ENCODE results near the gene TET2.

DNA sequence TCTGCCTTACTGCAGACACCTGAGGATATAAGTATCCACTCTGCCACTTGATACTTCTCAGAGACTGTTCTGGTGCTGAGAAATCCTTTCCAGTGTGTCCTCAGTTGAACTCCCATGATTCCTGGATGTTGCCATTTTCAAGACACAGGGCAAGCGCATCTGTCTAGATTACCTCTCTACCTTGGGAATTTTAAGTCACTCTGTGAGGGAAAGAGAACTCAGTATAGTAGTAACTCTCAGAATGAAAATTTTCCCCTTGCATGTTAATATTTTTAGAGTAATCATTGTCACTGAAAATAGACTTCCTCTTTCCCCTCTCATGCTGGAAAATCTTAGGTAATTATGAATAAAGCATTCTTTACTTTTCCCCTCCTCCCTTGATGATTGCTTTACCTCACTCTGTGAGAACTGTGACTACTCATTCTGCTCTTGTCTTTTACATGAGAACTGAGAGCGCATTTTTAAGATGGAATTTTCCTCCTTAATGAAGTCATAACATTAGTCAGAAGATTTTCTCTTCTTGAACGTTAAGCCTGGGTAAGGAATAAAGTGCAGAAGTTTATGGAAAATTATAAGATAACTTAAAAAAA, 45.0 kb downstream of the TET2 start:
- TF ChIP-seq CTCF (IDR thresholded peaks at IDR 0.05), result no peak
- TF ChIP-seq NR3C1 (CRISPR knock-in tag; conservative IDR thresholded peaks at IDR 0.05; ENCODE audit: low read depth), result no peak
- no peak for TF ChIP-seq CREB1 (CRISPR knock-in tag; IDR thresholded peaks at IDR 0.05)

All from WTC11 (cell line).